Mucosa of gallbladder (tissue), 1 donor: ENCODE data around the gene PAX1. TPM values are rescaled to one million over a fixed set of nuclear protein-coding genes. Genes with fewer than 3 reads are reported as not detected.

Experiments
- DNase-seq: peaks from one replicate; pipeline ENCODE4 v3.0.0-alpha.2; 2020; ENCODE audit warnings: low spot score
- total RNA-seq: library from RNA; stranded (reverse); gene quantifications from one replicate; pipeline ENCODE4 v1.2.1, GENCODE V29; 2021
- donor health status: DM: no; HTN: no; CAD: no.

Gene PAX1
- total RNA-seq, 1 donor from 2014 or later: not detected

- no peak for DNase-seq
Measured at GRCh38 chr20:21729316-21729715, 23.9 kb downstream of the PAX1 start.

- no peak for DNase-seq
Measured at GRCh38 chr20:21739161-21739560, 33.7 kb downstream of the PAX1 start.

GRCh38 chr20:21739682-21740081 is 34.2 kb downstream of the PAX1 start:
- DNase-seq: no peak

- DNase-seq: no peak
Measured at GRCh38 chr20:21741266-21741665, 35.8 kb downstream of the PAX1 start.

- no peak for DNase-seq
Measured at GRCh38 chr20:21762646-21763045, 57.2 kb downstream of the PAX1 start.

- DNase-seq: no peak
Measured at GRCh38 chr20:21767200-21767738, 61.8 kb downstream of the PAX1 start.

GRCh38 chr20:21767739-21768223 is 62.3 kb downstream of the PAX1 start:
- DNase-seq: no peak

Other genes with a start within 250 kb of the PAX1 start
- not detected for gene NKX2-2, start 191.6 kb upstream of the PAX1 start, total RNA-seq